Measurements from ENCODE around the gene GOLIM4.
"Not testable (repeated sequence)": the region's sequence is repeated elsewhere in the genome, so short reads cannot be mapped to it uniquely, and the experiment has no call there.

The GOLIM4 gene

GRCh38 chr3:168095611-168096209, at the start of gene GOLIM4:
GOLIM4 (minus strand) TSS chr3:168095924; CDS start chr3:168095285, 639 bp downstream.
- DNase-seq, result peak; percentile 98

DNA sequence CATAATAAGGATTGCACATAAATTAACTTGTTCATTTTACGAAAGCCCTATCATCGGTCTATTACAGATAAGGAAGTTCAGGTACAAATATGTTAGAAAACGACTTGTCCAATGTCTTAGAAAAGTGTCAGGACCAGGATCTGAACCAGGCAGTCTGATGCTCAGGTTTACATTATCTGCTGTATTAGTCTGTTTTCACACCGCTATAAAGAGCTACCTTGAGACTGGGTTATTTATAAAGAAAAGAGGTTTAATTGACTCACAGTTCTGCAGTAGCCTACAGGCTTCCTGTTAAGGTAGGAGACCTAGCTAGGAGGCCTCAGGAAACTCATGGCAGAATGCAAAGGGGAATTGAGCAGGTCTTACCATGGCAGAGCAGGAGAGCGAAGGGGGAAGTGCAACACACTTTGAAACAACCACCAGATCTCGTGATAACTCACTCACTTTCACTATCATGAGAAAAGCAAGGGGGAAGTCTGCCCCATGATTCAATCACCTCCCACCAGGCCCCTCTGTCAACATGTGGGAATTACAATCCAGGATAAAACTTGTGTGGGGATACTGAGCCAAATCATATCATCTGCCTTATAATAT, 45.8 kb upstream of the GOLIM4 start:
- peak; percentile 32 for DNase-seq

- no peak for DNase-seq
Measured at GRCh38 chr3:168139947-168140346, 44.2 kb upstream of the GOLIM4 start.

GRCh38 chr3:168138421-168138820, 42.7 kb upstream of the GOLIM4 start:
- no peak for DNase-seq

DNA sequence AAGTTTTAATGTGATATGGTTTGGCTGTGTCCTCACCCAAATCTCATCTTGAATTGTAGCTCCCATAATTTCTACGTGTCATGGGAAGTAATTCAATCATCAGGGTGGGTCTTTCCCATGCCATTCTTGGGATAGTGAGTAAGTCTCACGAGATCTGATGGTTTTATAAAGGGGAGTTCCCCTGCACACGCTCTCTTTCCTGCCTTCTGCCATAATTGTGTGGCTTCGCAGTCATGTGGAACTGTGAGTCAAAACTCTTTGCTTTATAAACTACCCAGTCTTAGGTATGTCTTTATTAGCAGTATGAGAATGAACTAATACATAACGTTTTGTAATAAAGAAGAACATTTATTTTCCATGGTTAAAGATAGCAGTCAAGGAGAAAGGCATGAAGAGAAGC, 39.2 kb upstream of the GOLIM4 start:
- DNase-seq, result no peak

DNA sequence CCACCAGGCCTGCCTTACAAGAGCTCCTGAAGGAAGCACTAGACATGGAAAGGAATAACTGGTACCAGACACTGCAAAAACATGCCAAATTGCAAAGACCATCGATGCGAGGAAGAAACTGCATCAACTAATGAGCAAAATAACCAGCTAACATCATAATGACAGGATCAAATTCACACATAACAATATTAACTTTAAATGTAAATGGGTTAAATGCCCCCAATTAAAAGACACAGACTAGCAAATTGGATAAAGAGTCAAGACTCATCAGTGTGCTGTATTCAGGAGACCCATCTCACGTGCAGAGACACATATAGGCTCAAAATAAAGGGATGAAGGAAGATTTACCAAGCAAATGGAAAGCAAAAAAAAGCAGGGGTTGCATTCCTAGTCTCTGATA, 34.5 kb upstream of the GOLIM4 start:
- DNase-seq, result not testable (repeated sequence)

DNA sequence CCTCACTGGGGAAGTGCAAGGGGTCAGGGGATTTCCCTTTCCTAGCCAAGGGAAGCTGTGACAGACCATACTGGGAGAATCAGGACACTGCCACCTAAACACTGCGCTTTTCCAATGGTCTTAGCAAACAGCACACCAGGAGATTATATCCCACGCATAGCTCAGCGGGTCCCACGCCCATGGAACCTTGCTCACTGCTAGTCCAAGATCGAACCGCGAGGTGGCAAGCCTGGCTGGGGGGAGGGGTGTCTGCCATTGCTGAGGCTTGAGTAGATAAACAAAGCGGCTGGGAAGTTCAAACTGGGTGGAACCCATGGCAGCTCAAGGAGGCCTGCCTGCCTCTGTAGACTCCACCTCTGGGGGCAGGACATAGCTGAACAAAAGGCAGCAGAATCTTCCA, 32.7 kb upstream of the GOLIM4 start:
- DNase-seq, result not testable (repeated sequence)

DNA sequence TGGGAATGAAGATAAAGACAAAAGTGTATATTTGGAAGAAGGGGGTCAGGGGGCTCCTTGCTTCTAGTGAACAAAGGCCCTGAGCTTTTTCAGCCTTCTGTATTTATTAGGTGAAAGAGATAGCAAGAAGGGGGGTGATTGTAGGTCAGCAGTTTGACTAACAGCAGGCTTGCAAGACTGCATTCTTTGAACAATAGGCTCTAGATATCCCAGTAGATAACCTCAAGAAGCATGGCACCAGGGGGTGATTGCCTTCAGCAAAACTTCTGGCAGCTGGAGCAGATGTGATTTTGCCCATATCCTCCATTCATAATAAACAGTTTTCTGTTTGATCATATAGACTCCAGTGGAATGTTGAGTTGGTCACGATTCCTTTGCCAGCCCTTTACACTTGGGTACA, 31.7 kb upstream of the GOLIM4 start:
- no peak for DNase-seq

DNA sequence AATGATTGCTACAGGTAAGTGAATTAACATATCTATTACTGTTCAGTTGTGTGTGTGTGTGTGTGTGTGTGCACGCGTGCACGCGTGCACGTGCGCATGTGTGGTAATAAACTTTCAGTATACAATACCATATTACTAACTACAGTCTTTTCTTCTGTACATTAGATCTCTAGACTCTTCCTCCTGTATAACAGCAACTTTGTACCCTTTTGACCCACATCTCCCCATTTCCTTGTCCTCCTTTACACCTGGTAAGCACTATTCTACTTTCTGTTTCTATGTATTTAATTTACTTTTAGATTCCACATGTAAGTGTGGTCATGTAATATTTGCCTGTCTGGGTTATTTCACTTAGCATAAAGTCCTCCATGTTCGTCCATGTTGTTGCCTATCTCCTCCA, 29.1 kb upstream of the GOLIM4 start:
- no peak for DNase-seq

GRCh38 chr3:168124291-168124690, 28.6 kb upstream of the GOLIM4 start:
- no peak for DNase-seq

DNA sequence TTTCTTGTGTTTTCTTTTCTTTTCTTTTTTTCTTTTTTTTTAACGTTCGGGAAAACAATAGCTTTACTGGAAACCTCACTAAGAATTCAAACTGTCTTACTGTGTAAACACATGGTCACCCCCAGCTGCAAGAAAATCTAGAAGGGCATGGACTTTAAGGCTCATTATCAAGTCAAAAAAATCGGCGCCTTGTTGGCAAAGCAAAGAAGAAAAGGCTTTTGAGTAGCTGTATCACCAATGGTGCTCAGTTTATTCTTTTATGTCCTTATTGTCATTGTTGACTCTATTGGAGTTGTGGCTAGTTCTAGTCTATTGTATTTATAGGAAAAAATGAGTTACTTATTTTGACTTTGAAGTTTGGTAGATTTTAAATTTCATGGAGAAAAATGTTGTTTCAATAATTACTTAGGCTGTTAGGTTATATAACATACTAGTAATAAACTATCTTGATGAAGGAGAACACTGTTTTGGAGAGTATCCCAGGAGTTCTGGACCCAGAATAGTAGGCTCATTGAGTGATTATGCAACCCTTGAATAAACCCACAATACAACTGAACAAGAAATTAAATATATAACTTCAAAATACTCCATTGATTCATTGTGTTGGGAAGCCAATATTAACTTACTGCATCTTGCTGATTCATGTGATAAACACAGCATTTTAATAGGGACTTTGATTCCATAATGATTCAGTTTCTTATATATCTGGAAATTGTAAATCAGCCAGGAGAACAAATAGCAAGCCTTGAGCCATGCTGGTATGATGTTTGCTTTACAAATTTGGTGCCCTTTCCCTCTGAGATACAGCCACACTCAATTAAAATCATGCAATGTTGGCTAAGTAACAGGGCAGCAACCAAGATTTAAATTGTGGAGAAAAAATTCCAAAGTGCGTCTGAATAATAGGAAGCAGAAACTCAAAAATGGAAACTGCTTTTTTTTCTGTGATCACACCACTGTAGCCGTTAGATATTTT, 27.8 kb upstream of the GOLIM4 start:
- no peak for DNase-seq

DNA sequence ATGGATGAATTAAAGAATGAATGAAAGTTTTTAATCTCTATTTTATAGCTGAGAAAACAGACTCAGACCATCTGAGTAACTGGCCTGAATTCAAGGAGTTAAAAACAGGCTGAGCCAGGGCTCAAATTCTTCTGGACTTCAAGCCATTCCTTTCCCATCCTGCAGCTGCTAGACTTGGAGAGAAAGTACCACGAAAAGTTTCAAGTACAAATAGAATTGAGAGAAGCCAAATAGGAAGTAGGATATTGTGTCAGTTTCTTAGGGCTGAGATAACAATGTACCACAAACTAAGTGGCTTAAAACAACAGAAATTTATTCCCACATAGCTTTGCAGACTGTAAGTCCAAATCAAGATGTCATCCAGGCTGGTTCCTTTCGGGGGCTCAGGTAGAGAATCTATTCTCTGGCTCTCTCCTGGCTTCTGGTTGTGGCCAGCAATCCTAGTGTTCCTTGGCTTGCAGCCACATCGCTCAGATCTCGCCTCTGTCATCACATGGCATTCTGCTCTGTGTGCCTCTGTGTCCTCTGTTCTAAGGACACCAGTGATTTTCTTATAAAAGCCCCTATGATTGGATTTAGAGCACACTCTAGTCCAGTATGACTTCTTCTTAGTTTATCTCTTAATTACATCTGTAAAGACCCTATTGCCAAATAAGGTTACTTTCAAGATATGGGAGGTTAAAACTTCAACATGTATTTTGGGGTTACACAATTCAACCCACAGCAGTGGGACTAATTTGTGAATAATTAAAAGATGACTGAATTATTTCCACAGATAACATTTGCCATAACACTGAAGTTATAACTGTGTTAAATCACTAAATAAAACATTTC, 25.7 kb upstream of the GOLIM4 start:
- peak; percentile 54 for DNase-seq

DNA sequence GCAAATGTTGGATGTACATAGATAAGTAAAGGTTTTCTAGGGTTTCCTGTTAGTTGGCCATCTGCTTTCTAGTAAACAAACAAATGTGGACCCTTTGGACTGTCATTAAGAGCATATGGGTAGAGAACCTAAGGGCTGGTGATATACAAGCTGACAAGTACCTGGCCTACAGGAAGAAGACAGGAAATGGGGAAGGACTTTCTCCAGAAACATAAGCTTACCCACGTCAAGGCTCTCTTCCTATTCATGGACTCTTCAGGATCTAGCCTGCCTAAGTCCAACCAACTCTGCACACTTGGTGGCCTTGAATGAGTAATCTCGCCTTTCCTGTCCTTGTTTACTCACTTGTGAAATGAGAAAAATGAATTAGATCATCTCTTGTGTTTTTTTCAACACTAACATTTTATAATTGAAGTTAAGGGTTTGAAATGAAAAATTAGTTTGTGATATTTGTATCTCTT, 22.2 kb upstream of the GOLIM4 start:
- DNase-seq, result peak; percentile 44

DNA sequence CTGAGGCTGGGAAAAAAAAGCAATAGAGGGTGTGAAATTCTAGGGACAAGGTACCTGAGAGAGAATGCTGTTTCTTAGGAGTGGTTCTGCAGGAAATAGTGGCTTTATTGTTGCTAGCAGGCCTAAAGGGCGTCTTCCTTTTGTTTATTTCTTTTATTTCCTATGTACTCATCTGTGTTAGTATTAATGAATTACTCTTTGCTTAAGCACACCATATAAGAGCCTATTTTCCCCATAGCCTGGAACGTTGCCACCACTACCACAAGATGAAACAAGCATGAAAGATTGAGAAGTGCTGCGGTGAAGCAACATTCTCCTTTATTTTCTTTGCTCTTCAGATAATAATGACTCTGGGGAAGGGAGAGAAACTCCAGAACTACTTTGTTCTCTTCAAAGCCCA, 21.3 kb upstream of the GOLIM4 start:
- peak; percentile 55 for DNase-seq

DNA sequence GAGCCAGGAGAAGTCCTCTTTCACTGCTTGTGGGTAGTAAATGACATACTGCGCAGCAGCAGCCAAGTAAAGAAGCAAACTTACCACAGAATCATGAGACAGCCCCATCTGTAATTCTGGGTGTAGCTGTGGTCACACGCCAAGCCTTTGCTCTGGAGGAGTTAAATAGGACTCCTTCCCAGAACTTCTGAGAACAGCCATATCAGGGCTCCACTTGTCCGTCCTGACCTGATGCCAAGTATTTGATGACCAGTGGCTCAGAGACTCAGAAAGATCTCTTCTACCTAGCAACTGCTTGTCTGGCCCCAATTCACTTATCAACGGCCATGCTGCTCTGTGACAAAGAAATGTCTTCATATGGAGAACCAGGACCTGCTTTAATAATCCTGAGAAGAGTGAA, 20.6 kb upstream of the GOLIM4 start:
- peak; percentile 100 for DNase-seq

- no peak for DNase-seq
Measured at GRCh38 chr3:168113848-168114247, 18.1 kb upstream of the GOLIM4 start.

DNA sequence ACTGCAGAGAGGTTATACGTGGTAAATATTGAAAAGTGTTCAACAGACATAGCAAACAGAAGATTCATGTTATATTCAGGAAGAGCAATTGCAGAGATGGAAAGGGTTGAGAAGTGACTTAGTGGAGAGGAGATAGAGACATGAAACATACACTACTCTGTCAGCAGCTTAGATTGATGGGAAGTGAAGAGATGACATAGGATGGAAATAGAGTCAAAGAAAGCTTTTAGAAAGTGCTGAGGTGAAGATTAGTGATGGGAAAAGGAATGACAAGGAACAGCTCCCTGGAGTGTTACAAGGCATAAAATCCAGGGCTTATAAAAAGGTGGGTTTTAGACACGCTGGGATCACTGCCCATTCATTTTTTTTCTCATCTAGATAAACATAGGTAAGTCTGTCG, 17.2 kb upstream of the GOLIM4 start:
- DNase-seq, result no peak

GRCh38 chr3:168104361-168104760, 8.6 kb upstream of the GOLIM4 start:
- no peak for DNase-seq

GRCh38 chr3:168102735-168103410, 7.1 kb upstream of the GOLIM4 start:
- DNase-seq, result no peak

DNA sequence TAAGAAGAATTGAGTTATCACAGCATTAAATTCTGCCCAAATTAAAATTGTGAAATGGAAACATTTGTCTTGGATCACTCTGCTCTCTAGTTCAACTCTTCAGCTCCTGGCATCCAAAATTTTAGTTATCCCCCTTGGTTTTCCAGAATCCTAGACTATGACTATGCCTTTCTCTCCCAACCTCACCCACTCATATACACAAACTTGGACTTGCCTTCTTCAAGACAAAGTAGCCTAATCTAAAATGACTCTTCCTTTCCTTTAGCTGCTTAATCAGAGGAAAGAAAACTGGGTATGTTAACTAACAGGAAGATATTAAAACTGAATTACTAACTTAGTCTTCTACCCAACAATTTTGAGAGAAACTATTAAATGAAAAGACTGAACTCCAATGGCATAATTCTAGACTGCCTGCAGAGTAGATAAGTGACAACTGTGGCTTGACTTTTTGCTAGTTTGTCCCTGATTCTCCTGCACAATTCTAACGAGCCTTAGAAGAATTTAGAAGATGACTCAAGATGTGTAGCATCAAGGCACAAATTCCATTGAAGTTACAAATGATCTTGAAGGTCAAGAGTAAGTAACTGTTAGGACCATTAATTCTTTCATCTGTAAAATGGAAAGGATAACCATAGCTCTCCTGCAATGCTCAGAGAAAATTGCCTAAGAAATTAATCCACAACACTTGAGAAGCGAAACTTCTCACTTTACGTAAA, 5.2 kb upstream of the GOLIM4 start:
- no peak for DNase-seq

GRCh38 chr3:168097381-168097780, 1.7 kb upstream of the GOLIM4 start:
- peak; percentile 47 for DNase-seq
